NCI-H187 treated with DMSO at 0.1 percent for 48 hours (cell line): Measurements from ENCODE around the gene GPR171.

Source experiments
- DNase-seq: peaks from one replicate; lab custom pipeline; 2025; lab: John Stamatoyannopoulos, UW

The GPR171 gene

DNA sequence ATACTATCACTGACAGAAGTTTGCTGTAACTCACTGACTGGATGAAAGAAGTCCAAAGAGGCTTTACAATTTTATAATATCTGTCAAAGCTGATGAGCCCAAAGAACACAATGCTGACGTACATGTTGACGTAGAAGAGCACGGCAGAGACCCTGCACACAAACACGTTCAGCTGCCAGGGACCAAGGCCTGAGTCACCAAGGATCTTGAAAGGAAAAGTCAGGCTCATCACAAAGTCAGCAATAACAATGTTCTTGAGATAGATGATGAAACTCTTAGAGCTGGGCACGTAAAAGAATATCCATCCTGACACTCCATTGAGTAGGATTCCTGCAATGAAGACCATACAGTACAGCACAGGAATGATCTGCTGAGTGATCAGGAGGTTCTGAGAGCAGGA is 10.9 kb upstream of the GPR171 start:
- no peak for DNase-seq

DNA sequence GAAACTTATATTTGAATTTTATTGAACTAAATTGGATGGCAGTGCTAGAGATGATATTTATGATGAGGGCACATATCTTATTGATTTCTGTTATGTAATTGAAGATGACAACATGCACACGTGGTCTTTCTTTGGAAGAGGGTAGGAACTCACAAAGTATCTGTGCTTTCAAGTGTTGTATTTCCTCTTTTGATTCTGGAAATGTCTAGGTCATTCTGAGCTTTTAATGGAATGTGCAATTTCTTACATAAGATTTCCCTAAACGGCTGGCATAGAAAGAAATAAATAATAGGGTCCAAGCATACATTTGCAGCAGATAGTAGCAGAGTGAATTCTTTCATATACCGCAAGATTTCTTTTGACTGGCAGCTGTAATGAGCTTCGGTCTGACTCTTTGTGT is 10.1 kb upstream of the GPR171 start:
- DNase-seq, result no peak

DNA sequence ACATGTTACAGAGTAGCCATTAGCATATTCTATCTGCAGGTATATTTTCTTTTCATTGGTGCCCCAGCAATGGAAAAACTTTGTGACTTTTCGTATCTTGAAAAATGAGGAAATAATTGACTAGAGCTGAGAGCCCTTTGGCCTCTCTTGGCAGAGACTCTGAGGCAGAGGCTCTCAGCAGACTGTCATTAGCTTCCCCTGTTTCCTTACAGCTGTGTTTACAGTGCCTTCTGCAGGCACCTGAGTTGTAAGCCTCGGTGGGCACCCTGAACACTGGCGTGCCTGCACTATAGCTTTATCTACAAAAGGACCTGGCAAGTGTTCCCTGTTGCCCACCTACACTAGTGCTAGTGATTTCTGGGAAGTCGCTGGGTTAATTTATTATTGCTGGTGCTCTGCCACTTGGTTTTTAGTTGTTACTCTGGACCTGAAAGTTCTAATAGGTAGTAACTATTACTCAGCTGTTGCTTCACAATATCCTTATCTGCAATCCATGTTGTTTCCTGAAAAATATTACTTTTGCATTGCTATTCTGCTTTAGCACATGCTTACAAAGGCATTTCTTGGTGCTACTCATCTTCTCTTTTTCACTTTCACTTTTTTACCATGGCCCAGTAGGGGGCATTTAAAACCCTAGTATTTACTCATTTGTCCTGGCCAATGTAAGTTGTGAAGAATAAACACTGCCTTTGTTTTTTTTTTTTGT is 7.8 kb upstream of the GPR171 start:
- DNase-seq, result no peak

DNA sequence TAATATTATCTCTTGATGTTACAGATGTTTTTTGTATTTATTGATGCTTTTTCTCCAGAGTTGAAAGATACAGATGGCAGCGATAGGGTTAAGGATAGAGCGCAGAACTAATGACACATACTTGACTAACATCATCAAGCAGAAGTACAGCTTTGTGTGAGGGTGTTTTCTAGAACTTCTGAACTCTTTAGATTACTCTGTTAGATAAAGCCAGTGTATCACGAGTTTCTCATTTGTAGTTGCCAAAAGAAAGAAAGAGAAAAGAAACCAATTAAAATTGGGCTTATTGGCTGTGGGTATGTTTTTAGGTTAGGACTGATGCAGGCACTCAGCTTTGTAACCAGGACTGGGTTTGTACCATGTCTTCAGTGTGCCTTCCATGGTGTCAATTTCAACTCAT is 6.6 kb upstream of the GPR171 start:
- no peak for DNase-seq

DNA sequence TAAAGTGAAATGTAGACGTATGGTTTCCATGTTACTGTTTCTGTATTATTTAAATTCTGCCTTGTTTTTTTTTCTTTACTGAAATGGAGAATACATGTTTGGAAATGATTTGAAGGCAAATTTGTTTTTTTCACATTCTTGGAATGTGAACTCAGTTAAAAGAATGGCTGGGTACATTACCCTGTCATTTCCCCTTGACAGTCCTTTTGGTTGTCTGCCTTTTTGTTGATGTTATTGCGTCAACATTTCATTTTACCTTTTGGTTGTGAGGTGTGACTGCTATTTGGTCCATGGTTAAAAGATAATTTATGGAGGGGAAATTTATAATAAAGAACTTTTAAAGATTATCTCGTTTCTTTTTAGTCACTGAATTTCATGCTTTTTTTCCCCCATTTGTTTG is 3.2 kb upstream of the GPR171 start:
- DNase-seq, result no peak

DNA sequence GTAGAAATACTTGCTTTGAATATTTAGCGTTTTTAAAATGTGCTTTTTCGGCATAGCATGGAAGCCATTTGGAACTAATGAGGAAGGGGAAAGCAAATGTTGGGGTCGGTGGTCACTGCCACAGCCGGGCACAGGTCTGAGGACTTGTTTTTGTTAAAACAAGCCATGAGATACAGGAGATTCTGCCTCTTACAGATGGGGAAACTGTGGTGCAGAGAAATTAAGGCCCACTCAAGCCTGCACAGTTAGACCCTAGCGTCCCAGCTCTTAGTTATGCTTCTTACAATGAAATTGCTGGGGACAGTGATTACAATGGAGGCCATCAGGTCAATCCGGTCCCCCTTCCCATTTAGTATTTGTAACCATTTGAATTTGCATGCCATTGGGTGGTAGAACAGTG is 2.5 kb upstream of the GPR171 start:
- DNase-seq, result no peak

DNA sequence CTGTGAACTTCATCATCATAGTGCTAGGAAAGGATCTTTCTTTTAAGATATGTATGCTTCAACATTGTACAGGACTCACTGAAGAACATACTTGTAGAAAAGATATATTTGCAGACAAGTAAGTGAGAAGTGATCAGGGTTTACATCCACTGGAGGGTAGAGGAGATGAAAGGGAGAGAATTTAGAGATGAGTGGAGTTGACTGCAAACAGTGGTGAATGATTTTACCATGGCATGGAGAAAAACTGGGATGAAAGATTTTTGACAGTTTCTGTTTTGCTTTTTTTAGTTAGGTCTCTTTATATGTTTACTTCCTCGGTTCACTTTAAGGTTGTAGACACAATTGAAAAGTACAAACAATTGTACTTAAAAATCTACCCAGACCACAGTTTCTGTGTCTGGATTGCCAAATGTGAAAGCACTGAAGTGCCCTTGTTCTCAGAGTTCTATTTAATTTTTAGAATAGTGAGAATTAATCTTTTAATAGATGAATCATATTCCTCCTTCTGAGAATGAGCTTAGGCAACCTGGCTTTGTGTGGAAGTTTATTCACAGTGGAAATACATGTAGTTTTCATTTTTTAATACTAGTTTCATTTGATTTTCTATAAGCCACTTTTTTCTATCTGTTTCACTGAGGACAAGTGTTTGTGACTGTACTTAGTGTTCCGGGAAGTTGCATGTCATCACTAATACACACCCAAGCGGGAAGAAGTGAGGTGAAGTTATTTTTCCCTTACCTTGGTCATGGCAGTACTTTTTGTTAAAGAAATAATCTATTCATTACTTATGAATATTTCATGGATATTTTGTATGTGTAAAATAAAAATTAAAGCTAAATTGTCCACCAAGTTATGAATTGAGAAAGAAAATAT is 1.8 kb upstream of the GPR171 start:
- DNase-seq, result no peak

DNA sequence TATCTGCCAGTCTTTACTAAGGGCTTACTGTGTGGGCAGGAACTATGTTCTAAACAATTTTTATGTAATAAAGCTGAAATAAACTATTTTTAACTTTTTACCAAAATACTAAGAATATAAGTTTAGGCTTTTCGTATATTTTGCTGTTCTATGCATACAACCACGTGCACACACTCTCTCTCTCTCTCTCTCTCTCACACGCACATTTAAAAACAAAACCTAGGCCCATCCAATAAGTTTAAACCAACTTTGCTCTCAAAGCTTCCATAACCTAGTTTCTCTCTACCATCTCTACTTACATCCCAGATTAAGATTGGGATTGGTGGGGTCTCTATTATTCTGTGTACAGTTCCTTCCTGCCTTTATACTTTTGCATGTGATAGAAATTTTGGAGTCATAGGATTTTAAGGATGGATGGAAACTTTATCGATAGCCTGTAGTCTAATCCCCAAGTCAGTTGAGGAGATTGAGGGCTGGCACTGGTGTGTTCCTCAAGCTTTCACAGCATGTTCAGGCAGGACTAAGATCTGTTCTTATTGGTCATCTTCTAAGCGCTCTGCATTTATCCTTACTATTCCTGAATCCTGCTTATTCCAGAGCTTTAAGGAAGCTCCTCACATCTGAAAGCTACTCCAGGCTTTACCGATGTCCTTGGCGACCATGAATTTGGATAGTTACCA is 1.8 kb downstream of the GPR171 start:
- DNase-seq, result no peak

DNA sequence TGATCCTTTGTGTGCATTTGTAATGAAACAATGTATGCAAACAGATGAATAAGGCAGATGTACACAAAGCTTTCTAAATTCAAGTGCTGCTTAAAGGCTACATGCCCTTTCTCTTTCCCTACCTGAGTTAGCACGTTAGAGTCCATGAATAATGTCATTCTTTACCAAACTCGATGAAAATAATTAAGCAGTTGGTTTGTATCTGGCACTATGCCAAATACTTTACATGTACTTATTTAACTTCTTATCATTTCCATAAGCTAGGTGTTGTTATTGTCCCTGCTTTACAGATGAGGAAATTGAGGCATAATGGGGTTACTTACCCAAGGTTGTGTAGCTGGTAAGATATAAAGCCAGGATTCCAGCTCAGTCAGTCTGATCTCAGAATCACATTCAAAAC is 2.4 kb downstream of the GPR171 start:
- DNase-seq, result no peak

DNA sequence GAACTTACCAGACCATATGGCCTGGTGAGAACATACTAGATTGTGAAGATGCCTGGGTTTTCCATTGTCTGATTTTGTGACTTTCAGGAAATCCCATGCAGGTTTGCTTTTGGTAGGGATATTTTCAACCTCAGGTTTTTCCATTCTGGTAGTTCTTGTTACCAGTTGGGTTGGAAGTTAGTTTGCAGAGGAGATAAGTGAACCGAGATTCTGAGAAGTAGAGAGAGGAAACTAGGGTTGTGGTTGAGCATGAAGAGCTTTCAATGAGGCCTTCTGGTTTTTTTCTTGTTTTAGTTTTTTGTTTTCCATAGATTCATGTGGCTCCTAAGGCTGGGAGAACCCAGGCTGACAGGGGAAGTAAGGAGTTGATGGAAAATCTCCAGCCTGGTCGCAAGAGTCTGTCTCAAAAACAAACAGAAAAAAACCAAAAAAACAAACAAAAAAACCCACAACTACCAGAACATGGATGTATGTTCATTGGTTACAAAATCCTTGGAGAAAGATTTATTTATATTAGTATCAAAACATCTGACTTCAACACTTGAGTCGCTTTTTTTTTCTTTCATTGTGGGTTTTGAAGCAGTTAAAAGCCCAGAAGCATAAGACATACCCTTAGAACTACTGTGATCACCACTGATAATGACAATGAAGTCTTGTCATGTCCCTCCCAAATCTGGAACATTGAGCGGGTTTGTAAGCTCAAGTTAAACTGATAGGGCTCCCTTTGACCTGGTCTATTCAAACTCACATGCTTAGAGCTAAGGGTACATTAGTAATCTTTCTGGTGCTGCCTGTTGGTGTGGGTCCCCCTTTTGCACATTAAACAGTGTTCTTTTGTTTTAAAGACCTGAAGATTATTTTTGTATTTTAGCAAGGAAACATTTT is 3.2 kb downstream of the GPR171 start:
- DNase-seq, result no peak

DNA sequence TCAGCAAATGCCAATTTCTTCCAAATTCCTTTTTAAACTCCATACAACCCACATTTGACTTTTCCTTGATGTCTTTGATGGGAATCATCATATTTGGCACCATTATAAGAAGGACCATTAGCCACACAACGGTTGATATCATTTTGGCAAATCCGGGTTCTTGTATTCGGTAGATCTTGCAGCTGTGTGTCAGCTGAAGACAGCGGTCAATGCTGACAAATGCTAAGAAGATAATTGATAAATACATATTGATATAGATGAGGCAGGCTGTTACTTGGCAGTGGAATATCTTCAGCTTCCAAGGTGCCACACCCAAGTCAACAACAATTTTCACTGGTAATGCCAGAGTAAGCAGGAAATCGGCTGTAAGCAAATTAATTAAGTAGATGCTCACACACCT is 4.2 kb downstream of the GPR171 start:
- no peak for DNase-seq

DNA sequence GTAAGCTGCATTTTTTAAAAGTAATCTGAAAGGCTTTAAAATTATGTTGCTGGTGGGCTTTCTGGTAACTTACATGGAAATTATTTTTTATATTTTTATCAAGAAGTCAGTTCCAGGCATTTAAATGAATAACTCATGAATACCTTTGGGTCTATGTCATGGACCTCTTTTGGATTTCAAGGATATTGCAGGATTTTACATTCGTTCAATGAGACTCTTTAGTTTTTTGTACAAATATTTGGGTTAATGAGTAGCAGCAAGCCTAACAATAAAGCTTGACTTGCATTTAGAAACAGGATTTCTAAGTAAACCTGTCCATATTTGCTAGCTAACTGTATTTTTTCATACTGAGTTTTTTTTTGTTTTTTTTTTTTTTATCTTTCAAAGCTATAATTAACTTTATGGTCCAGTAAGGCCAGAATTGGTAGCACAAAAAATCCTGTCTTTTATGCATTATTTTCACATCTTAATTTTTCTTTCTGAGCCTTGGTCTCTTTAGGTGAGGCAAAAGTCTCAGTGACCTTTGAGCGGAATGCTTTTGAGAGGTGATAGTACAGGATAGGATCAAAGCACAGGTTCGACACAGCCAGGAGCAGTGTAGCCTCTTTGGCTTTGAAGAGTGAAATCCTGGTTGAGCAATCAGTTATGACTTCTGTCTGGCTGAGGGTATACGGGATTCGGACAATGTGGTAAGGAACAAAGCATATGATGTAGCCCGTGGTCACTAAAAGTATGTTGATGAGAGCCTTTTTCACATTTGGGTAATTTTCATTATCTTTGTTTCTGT is 4.8 kb downstream of the GPR171 start:
- DNase-seq, result no peak

DNA sequence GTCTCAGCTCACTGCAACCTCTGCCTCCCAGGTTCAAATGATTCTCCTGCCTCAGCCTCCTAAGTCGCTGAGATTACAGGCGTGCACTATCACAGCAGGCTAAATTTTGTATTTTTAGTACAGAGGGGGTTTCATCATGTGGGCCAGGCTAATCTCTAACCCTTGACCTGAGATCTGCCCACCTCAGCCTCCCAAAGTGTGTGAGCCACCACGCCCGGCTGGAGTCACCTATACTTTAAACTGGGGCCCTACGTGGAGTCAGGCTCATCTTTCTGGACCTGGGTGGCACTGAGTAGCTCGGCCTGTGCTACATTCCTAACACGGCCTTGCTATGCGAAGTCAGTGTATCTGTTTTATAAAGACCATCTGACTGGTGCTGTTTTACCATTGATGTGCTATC is 5.8 kb downstream of the GPR171 start:
- DNase-seq, result no peak

DNA sequence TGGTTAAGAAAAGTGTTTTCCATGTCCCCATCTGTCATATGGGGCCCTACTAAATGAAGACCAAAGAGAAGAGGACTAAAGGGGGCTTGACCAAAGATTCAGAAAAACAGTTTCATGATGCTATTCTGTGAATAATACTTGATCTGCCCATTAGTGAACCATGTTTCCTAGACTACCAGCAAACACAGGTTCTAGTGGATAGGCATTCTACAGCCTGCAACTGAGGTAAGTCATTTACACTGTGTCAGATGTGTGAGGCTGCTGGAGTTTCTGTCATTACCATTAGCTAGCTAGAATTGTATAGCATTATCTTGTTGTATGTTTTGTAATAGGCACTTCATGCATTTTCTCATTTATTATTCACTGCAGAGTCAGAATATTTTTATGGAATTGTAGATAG is 6.6 kb downstream of the GPR171 start:
- DNase-seq, result no peak

DNA sequence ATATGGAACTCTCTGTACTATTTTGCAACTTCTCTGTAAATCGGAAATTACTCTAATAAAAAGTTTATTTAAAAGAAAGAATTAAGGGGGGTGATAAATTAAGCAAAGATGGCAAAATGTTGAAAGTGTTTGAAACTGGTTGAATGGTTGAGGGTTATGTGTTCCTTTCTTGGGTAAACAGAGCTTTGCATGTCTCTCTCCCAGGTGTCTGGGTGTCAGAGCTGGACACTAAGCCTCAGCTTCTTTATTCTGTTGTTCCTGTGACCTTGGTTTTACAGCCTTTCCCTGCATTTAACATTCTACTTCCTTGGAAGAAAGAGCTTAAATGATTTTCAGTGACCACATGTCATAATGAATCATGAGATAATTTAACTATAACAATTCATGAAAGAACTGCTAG is 7.2 kb downstream of the GPR171 start:
- no peak for DNase-seq

DNA sequence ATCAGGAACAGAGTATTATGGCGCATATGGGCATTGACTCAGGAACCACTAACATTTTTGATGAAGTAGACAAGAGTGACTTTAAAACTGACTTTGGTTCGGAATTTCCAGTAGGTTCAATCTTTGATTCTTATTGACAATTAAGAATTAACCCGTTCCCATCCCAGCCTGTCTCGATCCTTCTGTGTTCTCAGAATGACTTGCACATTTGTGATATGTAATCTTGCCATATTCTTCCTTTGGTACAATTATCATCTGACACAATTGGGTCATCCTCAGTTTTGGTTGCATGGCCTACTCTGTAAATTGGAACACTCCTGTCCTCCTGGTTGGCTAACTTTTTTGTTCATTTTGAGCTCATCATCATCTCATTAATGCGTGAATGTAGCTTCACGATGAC is 10.5 kb downstream of the GPR171 start:
- no peak for DNase-seq

DNA sequence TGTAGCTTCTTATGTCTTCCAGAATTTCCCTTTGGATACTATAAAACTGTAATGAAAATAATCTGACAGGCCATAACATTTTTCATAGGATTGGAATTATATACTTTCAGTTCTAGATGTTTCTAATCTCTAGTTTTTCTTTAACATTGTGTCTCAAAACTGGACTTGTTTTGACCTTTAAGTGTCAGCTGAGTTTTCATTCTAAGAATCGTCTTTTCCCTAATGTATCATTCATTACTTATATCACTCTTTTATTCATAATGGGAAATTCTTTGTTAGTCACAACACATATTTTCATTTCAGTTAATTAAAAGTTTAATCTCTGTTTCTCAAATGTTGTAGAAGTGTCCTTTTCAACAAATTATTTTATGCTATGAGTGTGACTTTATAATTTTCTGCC is 11.9 kb downstream of the GPR171 start:
- DNase-seq, result no peak

DNA sequence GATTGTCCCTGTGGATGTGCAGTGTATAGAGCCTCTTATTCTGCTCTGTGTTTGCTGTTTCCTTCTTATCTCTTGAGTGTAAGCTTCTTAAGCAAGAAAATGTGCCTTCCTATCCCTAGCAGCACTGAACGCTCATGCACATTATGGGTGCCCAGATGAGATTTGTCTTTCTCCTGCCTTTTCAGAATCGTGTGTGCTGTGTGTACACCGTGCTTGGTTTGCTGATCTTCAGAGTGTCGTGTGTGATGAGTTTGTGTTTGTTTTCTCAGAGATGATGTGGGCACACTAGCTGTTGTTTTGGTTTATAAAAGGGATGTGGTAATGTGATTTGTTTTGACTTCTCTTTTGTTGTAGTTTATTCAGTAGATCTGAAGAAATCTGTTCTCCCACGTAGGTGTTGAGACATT is 19.7 kb downstream of the GPR171 start:
- DNase-seq, result no peak

DNA sequence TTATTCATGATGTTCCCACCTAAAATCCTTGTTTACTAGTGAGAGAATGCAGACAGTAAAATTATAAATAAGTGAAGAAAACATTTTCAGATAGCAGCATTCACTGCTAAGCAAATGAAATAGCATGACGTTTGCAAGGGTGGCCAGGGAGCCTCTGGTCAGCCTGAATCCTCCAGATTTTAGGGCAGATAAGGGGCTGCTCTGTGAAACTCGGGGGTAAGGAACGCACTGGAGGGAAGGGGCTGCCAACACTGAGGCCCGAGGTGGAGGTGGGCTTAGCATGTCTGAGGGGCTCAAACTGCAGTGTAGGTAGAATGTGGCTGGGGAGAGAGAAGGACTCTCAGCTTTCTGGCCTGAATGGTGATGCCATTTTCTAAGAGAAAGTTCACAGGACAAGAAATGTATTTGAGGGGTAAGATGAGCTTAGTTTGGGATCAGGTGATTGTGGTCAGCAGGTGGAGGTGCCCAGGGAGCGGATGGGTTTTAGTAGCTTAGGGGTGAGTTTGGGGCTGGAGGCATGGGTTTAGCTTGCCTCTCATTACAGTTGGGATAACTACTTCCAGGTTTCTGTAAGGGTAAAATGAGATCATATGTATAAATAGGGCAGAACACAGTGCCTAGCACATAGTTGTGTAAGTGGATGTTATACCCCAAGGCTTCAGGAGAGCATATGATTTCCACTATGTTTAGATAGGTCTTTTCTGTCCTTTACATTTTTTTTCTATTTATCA is 20.5 kb downstream of the GPR171 start:
- no peak for DNase-seq

DNA sequence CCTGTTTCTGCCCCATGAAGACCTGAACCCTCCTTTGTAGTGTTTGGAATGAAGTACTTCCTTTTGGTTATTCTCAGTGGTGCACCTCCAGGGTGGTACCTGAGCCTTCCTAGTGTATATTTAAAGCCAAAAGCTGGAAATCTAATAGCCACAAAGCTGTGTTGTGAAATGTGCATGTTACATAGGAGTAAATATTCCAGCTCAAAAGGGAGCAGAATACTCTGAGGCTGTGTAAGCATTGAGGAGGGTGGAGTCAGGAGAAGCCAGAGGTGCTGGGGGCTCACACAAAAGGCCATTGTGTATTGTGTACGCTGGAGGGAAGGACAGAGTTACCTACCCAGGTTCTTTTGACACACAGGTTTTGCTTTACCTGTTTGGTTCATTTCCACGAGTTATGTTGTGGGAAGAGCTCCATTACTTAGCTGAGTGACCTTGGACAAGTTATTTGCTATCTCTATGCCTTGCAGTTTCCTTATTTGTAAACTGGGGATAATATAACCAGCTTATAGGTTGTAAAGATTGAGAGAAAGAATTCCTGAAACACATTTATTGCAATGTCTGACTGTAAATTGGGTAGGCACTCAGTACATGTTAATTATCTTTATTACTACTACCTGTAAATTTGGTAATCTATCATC is 24.7 kb downstream of the GPR171 start:
- no peak for DNase-seq
